GM12864 (cell line): Measurements from ENCODE around the gene FSCN2.

ENCODE experiments used
- DNase-seq: peaks from one replicate; pipeline ENCODE4 v3.0.0-alpha.2; 2011; ENCODE audit warnings: low read depth
- H3K4me3 ChIP-seq: 2 replicates; pipeline ENCODE4 v1.5.1; 2011; ENCODE audit warnings: mild to moderate bottlenecking, low read depth, low read length, control low read depth
- TF ChIP-seq, protein P1 (sequence below): IDR thresholded peaks from 2 replicates; pipeline ENCODE4 v1.5.1; 2011; ENCODE audit warnings: low read depth, mild to moderate bottlenecking, moderate library complexity, low read length, control low read depth, inconsistent platforms; ENCODE audit errors: missing control alignments

The FSCN2 gene

DNA sequence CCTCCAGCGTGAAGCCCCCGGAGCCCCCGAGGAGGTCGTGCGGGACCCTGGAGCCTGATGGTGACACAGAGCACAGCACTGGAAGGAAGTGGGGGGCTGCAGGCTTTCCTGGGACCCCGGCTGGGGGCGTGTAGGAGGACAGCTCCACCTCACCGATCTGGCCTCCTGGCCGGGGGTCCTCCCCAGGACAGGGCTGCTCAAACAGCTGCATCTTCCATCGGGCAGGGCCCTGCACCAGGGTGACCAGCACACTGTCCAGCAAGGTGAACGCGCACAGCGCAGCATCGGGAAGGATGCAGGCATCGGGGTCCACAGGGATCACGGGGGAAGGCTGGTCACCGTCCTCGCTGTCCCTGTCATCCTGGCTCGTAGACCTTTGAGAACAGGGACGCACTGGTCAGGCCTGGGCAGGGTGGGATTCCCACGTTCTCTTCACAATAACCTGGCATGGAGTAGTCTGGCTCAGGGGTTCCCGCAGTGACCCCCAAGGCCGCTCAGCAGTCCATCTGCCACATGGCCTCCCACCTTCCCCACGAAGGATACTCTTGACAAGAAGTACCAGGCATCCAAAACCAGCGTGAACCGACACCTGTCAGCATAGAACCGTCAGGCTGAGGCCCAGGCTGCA is 22.8 kb downstream of the FSCN2 start:
- H3K4me3 ChIP-seq, result peak overlapping the region; percentile 98
- DNase-seq, result no peak
- TF ChIP-seq, protein P1, sequence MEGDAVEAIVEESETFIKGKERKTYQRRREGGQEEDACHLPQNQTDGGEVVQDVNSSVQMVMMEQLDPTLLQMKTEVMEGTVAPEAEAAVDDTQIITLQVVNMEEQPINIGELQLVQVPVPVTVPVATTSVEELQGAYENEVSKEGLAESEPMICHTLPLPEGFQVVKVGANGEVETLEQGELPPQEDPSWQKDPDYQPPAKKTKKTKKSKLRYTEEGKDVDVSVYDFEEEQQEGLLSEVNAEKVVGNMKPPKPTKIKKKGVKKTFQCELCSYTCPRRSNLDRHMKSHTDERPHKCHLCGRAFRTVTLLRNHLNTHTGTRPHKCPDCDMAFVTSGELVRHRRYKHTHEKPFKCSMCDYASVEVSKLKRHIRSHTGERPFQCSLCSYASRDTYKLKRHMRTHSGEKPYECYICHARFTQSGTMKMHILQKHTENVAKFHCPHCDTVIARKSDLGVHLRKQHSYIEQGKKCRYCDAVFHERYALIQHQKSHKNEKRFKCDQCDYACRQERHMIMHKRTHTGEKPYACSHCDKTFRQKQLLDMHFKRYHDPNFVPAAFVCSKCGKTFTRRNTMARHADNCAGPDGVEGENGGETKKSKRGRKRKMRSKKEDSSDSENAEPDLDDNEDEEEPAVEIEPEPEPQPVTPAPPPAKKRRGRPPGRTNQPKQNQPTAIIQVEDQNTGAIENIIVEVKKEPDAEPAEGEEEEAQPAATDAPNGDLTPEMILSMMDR, result no peak

DNA sequence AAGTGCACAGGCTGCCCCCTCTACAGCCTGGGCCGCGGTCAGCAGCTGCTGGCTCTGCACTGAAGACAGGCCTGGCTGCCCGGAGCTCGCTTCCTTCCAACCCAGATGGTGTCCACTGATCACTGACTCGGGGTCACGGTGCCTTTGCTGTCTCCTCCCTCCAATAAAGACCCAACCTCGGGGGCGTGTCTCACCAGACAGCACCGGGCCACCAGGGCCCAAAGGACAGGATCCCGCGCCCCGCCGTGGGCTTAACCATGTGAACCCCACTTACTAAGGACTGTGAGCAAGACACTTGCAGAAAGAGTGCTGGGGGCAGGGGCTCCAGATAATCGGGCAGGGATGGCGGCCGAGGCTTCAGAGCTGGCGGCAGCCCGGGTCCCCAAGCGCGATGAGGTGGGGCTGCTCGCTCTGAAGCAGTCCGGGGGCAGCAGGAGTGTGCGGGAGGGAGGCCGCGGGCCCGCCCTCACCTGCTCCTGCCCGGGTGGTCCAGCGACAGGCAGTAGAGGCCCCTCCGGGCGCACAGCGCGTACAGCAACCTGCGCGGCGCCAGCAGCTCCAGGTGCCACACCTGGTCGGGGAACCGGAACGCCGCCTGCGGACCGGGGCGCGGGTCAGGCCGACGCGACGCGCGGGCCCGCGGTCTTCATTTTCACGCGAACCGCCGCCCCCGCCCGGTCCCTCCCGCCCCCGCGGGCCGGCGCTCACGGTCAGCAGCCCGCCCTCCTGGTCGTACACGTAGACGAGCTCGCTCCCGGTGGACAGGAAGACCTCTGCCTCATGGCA is 23.5 kb downstream of the FSCN2 start:
- TF ChIP-seq, protein P1, result no peak
- no peak for DNase-seq
- peak overlapping the region; percentile 98 for H3K4me3 ChIP-seq

DNA sequence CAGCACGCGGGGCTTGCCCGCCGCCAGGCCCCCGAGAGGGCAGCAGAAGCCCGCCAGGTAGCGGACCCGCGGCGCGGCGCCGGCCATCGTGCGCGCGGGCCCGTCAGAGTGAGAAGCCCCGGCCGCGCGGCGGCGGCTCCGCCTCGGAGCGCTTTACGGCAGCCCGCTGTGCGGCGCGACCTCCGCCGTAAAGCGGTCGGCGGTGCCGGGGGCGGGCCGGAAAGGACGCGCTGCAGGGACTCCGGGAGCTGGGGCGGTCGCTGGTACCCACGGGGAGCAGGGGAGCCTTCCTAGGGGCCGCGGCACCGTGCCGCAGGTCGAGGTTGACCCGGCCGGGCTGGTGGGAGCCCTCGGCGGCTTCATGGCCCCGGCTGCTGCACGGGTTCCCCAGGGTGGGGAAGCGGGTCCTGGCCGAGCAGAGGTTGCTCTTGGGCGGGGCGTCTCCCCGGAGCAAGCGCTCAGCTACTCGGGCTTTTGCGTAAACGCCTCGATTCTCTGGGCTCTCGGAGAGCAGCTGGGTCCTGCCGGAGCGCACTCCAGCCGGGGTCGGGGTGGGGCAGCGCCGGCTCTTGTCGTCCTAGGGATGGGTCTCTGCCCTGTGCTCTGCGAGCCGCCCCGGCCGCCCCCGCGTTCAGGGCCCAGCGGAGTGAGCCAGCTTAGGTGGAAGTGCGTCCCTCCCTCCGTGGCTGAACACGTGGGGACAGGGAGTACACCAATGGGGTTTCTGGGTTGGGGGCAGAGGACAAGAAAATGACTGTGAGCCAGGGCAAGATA is 24.3 kb downstream of the FSCN2 start, which contains the start of gene FAAP100:
Gene FAAP100 (minus strand): TSS at position 110 of the 774 bp plus-strand sequence. CDS start 23 bp downstream, at position 87.
- H3K4me3 ChIP-seq, result peak within 1 kb of the TSS; percentile 98
- DNase-seq, result peak; percentile 39
- TF ChIP-seq, protein P1, result no peak

DNA sequence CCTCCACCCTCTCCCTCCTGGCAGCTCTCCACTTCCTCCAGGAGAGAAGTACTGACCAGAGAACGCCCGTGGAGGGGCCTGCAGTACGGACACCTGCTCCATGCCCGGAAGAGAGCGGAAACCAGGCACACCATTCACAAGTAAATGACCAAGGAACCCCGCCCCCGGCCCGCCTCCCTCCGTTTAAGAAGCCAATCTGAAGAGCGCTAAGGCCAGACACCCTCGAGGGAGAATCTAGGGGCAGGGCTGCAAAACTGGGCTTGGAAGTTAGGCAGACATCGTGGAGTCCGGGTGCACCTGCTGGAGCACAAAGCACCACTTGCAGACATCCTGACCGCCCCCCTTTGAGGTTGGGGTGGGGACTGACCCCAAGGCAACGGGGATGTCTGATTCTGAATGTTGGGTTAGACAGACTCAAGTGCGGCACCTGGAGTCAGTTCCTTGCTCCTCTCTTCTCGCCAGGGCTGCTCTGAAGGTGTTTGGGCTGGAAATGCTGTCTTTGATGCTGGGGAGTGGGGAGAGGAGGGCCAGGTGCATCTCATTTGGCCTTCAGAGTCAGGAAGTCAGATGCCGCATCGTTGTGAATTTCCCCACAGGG is 24.9 kb downstream of the FSCN2 start:
- DNase-seq, result peak; percentile 73
- H3K4me3 ChIP-seq, result peak overlapping the region; percentile 98
- TF ChIP-seq, protein P1, result peak; percentile 38

DNA sequence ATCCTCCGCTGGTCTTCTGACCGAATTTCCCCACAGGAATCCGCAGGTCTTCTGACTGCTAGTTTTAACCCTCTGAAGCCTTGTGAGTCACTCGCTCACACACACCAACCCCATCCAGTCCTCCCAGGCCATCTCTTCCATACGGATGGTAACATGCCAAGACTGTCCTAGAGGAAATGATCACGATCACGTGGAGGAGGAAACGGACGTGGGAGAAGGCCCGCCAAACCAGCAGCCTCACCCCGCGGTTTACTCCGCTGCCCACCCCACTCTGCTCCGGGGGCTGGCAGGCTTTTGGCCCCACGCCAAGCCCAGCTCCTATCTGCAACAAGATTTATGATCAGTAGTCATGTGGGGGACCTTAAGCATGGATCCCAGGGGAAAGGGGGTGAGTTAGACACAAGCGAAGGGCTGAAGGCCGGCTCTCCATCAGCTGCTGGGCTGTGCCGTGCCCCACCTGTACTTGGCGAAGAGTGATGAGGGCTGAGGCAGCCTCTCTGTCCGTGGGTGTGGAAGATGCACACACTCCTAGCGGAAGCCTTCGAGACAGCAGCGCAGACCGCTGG is 25.5 kb downstream of the FSCN2 start:
- TF ChIP-seq, protein P1, result no peak
- H3K4me3 ChIP-seq, result peak overlapping the region; percentile 98
- no peak for DNase-seq

DNA sequence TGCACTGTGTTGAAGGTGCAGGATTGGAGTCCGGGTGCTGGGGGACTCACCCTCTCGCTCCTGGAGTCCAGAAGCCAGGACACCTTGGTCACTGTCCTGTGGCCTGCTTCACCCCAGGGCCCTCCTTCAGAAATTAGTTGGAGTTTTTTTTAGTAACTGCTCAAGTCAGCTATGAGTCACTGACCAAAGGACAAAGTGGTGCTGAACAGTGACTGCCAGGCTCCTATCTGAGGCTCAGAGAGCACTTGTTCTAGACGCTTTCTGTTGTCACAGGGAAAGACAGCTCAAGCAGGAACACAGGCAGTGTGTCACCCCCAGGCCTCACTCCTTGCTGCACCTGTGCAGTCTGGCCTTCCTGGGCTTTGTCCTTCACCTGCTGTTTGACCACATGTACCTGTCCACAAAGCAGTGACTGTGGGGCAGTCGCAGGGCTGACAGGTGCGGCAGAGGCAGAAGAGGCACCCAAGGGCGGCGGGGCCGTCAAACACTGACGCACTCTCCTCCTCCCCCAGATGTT is 28.1 kb downstream of the FSCN2 start:
- TF ChIP-seq, protein P1, result no peak
- DNase-seq, result no peak
- no peak overlapping the region for H3K4me3 ChIP-seq
